GM12878 (cell line): ENCODE results near the gene RPS19BP1. TPM values are rescaled to one million over a fixed set of nuclear protein-coding genes. Genes with fewer than 3 reads are reported as not detected.

ENCODE experiments used
- ATAC-seq: fragments of 200-7000 bp; cut with Tn5 transposase; 3 replicates; pipeline ENCODE4 v1.9.1; 2020; ENCODE audit warnings: mild to moderate bottlenecking, moderate library complexity
- BruUV-seq: library from RNA; stranded (reverse); fragments of 400-500 nt; replicated peaks from 2 replicates; lab custom pipeline; 2021; lab: Mats Ljungman, UMichigan
- CTCF ChIA-PET: fragments of 300-600 bp; sonication (Branson Sonifier 250); formaldehyde crosslinking; extraction: SDS; loops from one replicate; lab custom pipeline; 2021; ENCODE audit warnings: inconsistent platforms; lab: Yijun Ruan, JAX
- POLR2A ChIA-PET: fragments of 350-600 bp; formaldehyde crosslinking; extraction: SDS; loops from one replicate; lab custom pipeline; 2021; ENCODE audit warnings: inconsistent platforms; lab: Charles Lee
- RAD21 ChIA-PET: fragments of 300-600 bp; sonication (Branson Sonifier 250); formaldehyde crosslinking; loops from one replicate; lab custom pipeline; 2023; ENCODE audit warnings: antibody characterized with exemption; ENCODE audit not compliant: unreplicated experiment; lab: Charles Lee
- SMC1A ChIA-PET: fragments of 300-600 bp; sonication (Branson Sonifier 250); formaldehyde crosslinking; loops from one replicate; lab custom pipeline; 2023; ENCODE audit not compliant: unreplicated experiment, uncharacterized antibody; lab: Charles Lee
- DNase-seq: peaks from one replicate; pipeline ENCODE4 v3.0.0-alpha.2; 2011; ENCODE audit warnings: low read depth, low spot score
- FAIRE-seq: peaks from 3 replicates; lab custom pipeline; 2011; peaks lifted over from hg19 to GRCh38; lab: Jason Lieb, UNC
- H2AFZ ChIP-seq: 2 replicates; pipeline ENCODE4 v1.6.0; 2011; ENCODE audit warnings: low read depth, low read length, control low read depth; ENCODE audit not compliant: control insufficient read depth
- H3K27ac ChIP-seq: 2 replicates; pipeline ENCODE4 v1.5.1; 2011; ENCODE audit warnings: control low read depth; ENCODE audit not compliant: control insufficient read depth, insufficient read depth
- H3K27me3 ChIP-seq, 2 experiments: replicated peaks in 1 of 2; 2 replicates each; pipeline versions ENCODE4 v1.6.0 to v1.6.1; 2011; ENCODE audit warnings: low read length in 1 of 2; ENCODE audit not compliant: control insufficient read depth in 2 of 2, insufficient read depth in 2 of 2
- H3K36me3 ChIP-seq, 2 experiments: 2 replicates each; pipeline ENCODE4 v1.5.1; 2011; ENCODE audit warnings: low read length in 1 of 2; ENCODE audit not compliant: control insufficient read depth in 2 of 2, insufficient read depth in 2 of 2
- H3K4me1 ChIP-seq: 2 replicates; pipeline ENCODE4 v1.6.1; 2011; ENCODE audit warnings: mild to moderate bottlenecking, low read length, moderate library complexity, mixed read lengths; ENCODE audit not compliant: control insufficient read depth, insufficient read depth
- H3K4me2 ChIP-seq: 2 replicates; pipeline ENCODE4 v1.6.0; 2011; ENCODE audit warnings: control low read depth; ENCODE audit not compliant: control insufficient read depth, insufficient read depth
- H3K4me3 ChIP-seq: fragments of 200-600 bp; sonication (generic); 2 replicates; pipeline ENCODE4 v1.5.1; 2016
- H3K79me2 ChIP-seq: 2 replicates; pipeline ENCODE4 v1.6.0; 2011; ENCODE audit warnings: low read length; ENCODE audit not compliant: control insufficient read depth, insufficient read depth
- H3K9ac ChIP-seq: 2 replicates; pipeline ENCODE4 v1.8.0; 2011; ENCODE audit warnings: low read length, control low read depth, mixed read lengths; ENCODE audit not compliant: control insufficient read depth, insufficient read depth
- H3K9me3 ChIP-seq: replicated peaks from 3 replicates; pipeline ENCODE4 v1.5.1; 2011; ENCODE audit warnings: mild to moderate bottlenecking, low read length; ENCODE audit not compliant: control insufficient read depth, insufficient read depth
- H4K20me1 ChIP-seq: 2 replicates; pipeline ENCODE4 v1.6.0; 2011; ENCODE audit not compliant: control insufficient read depth, insufficient read depth
- CBFB ChIP-seq: IDR thresholded peaks from 2 replicates; pipeline ENCODE4 v1.6.1; 2016; ENCODE audit warnings: antibody characterized with exemption, low read depth
- ESRRA ChIP-seq: IDR thresholded peaks from 2 replicates; pipeline ENCODE4 v1.6.1; 2012; ENCODE audit warnings: mild to moderate bottlenecking, low read length, improper control_type of control experiment
- KDM1A ChIP-seq: fragments of 200-600 bp; sonication (generic); IDR thresholded peaks from 2 replicates; pipeline ENCODE4 v1.6.1; 2016; ENCODE audit warnings: borderline replicate concordance
- SREBF1 ChIP-seq: IDR thresholded peaks from 2 replicates; pipeline ENCODE4 v1.6.1; 2012; ENCODE audit warnings: mild to moderate bottlenecking, low read length
- SUPT20H ChIP-seq: IDR thresholded peaks from 2 replicates; pipeline ENCODE4 v1.6.1; 2011; ENCODE audit warnings: low read depth, mild to moderate bottlenecking, low read length, moderate library complexity, borderline replicate concordance; ENCODE audit not compliant: control insufficient read depth
- ZNF217 ChIP-seq: fragments of 450-650 bp; IDR thresholded peaks from 2 replicates; pipeline ENCODE4 v1.6.1; 2017; ENCODE audit warnings: antibody characterized with exemption, mild to moderate bottlenecking
- WGBS: methylation state at CpG from one replicate; pipeline ENCODE4 v1.1.6; 2016; ENCODE audit warnings: low lambda C conversion rate; ENCODE audit not compliant: insufficient replicate concordance, insufficient coverage; ENCODE audit errors: missing lambda C conversion rate; 5-methylcytosine and 5-hydroxymethylcytosine counted together
- in situ Hi-C: fragments of 300-500 bp; cut with MboI; formaldehyde crosslinking; loops from 9 replicates; pipeline ENCODE4 v1.14.3; 2018; ENCODE audit warnings: mixed read lengths
- intact Hi-C: fragments of 100-400 bp; cut with micrococcal nuclease; formaldehyde crosslinking; loops from one replicate; pipeline ENCODE4 v1.14.2; 2022; ENCODE audit not compliant: unreplicated experiment
- polyA plus RNA-seq, 11 experiments: library from polyadenylated mRNA; depleted of rRNA in 4 of 11; unstranded in 6 of 11; stranded (reverse) in 5 of 11; fragments of >200 nt; fragmentation: Nextera tagmentation in 4 of 11; fragmentation: Illumina TruSeq in 1 of 11; extraction: Ambion mirVana in 4 of 11; extraction: Trizol in 1 of 11; gene quantifications; 1 replicate in 1 of 11; 2 replicates in 10 of 11; pipeline versions ENCODE4 v1.2.1 to v1.2.3, GENCODE V29; 2011 to 2016; ENCODE audit warnings: inconsistent platforms in 2 of 11, missing spikeins in 2 of 11, low read depth in 1 of 11
- total RNA-seq, 4 experiments: library from RNA; depleted of rRNA in 3 of 4; stranded (reverse); fragments of >200 nt in 3 of 4; fragmentation: Illumina TruSeq in 1 of 4; extraction: Trizol in 1 of 4; gene quantifications; 2 replicates each; pipeline versions ENCODE4 v1.2.1 to v1.2.3, GENCODE V29; 2013 to 2021
- TF ChIP-seq, protein P1 (sequence below): IDR thresholded peaks from 2 replicates; pipeline ENCODE4 v1.6.1; 2012; ENCODE audit warnings: low read length, inconsistent platforms

Gene RPS19BP1
- total and polyA plus RNA-seq, 10 of the 15 experiments (the other 5 are each of a cell fraction or from before 2014, with no cell fraction given), result 2.7 to 206 (median 78.6) TPM

GRCh38 chr22:39574779-39575551 is 42.4 kb upstream of the RPS19BP1 start:
- ChIA-PET POLR2A (no interaction called here), SMC1A (no interaction called here), CTCF (interaction anchor here (0.6 to 1.8 kb wide), 2 partner anchors 450 to 560 kb away, joined by 3 to 4 read pairs; no protein-coding TSS in a partner anchor), RAD21 (interaction anchor here (0.8 kb wide), 1 partner anchor 450 kb away, joined by 3 read pairs; no protein-coding TSS in a partner anchor)
- no peaks in the 10 kb centered on the region for H3K9me3 ChIP-seq
- H4K20me1 ChIP-seq, result no peaks in the 10 kb centered on the region
- no TSS peak for BruUV-seq
- H3K4me1 ChIP-seq, result no peaks in the 10 kb centered on the region
- DNase-seq (no peak), ATAC-seq (no peak), FAIRE-seq (no peak)
- intact Hi-C loops (no loop called here), in situ Hi-C loops (no loop called here)
- H3K36me3 ChIP-seq, result no peaks in the 10 kb centered on the region
- H3K79me2 ChIP-seq, result no peaks in the 10 kb centered on the region
- WGBS, result 44% methylated on average over 14 of the region's 14 CpGs
- H3K4me2 ChIP-seq, result no peak overlapping the region
- TF ChIP-seq, protein P1, sequence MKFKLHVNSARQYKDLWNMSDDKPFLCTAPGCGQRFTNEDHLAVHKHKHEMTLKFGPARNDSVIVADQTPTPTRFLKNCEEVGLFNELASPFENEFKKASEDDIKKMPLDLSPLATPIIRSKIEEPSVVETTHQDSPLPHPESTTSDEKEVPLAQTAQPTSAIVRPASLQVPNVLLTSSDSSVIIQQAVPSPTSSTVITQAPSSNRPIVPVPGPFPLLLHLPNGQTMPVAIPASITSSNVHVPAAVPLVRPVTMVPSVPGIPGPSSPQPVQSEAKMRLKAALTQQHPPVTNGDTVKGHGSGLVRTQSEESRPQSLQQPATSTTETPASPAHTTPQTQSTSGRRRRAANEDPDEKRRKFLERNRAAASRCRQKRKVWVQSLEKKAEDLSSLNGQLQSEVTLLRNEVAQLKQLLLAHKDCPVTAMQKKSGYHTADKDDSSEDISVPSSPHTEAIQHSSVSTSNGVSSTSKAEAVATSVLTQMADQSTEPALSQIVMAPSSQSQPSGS, result no peak
- TF ChIP-seq ESRRA (no peak), ZNF217 (no peak), SUPT20H (no peak), KDM1A (no peak), CBFB (no peak), SREBF1 (no peak)
- H3K27me3 ChIP-seq, result peaks cover 4% of the 10 kb centered on the region in 2 experiments; a peak in 3 of 4 replicates
- no peak overlapping the region for H3K9ac ChIP-seq
- no peak overlapping the region for H2AFZ ChIP-seq
- no peak overlapping the region for H3K4me3 ChIP-seq
- no peak overlapping the region for H3K27ac ChIP-seq
